Glutamatergic neuron (in vitro differentiated cells): ENCODE data around the gene VIM. TPM values are rescaled to one million over a fixed set of nuclear protein-coding genes. Genes with fewer than 3 reads are reported as not detected.
"Not testable (repeated sequence)": the region's sequence is repeated elsewhere in the genome, so short reads cannot be mapped to it uniquely, and the experiment has no call there.

Experiments used
- DNase-seq: peaks from one replicate; pipeline ENCODE4 v3.0.0; 2022
- H3K27ac Mint-ChIP-seq: one replicate; pipeline ENCODE4 v1.8.0; 2020; ENCODE audit warnings: mild to moderate bottlenecking, mixed read lengths, inconsistent platforms; ENCODE audit not compliant: unreplicated experiment
- H3K27me3 Mint-ChIP-seq: one replicate; pipeline ENCODE4 v1.8.0; 2020; ENCODE audit warnings: mild to moderate bottlenecking, moderate library complexity, mixed read lengths, inconsistent platforms; ENCODE audit not compliant: unreplicated experiment
- H3K36me3 Mint-ChIP-seq: one replicate; pipeline ENCODE4 v1.8.0; 2020; ENCODE audit warnings: mild to moderate bottlenecking, mixed read lengths, inconsistent platforms; ENCODE audit not compliant: unreplicated experiment
- H3K4me1 Mint-ChIP-seq: one replicate; pipeline ENCODE4 v1.8.0; 2020; ENCODE audit warnings: mild to moderate bottlenecking, low read depth, mixed read lengths, inconsistent platforms; ENCODE audit not compliant: unreplicated experiment
- H3K4me3 Mint-ChIP-seq: one replicate; pipeline ENCODE4 v1.8.0; 2020; ENCODE audit warnings: mild to moderate bottlenecking, mixed read lengths, inconsistent platforms; ENCODE audit not compliant: unreplicated experiment
- H3K9me3 Mint-ChIP-seq: one replicate; pipeline ENCODE4 v1.8.0; 2020; ENCODE audit warnings: mild to moderate bottlenecking, moderate library complexity, mixed read lengths, inconsistent platforms; ENCODE audit not compliant: unreplicated experiment
- total RNA-seq: library from RNA; stranded (reverse); fragmentation: NEBNext Ultra II Directional; extraction: Animal tissue kit (Norgen Biotek cat#: 25700); gene quantifications from one replicate; pipeline ENCODE4 v1.2.1, GENCODE V29; 2021; ENCODE audit not compliant: unreplicated experiment
- TF ChIP-seq, protein P1 (sequence below): fragments of 200-600 bp; sonication (generic); IDR thresholded peaks from one replicate; pipeline ENCODE4 v1.5.0; 2021; ENCODE audit not compliant: partially characterized antibody, unreplicated experiment

Gene VIM
- total RNA-seq, 1 donor from 2014 or later, result 106 TPM

- no peak for DNase-seq
- H3K27ac Mint-ChIP-seq, result no peak overlapping the region
- no peaks in the 10 kb centered on the region for H3K9me3 Mint-ChIP-seq
- H3K4me1 Mint-ChIP-seq, result no peaks in the 10 kb centered on the region
- H3K36me3 Mint-ChIP-seq, result peaks cover 3% of the 10 kb centered on the region
- H3K4me3 Mint-ChIP-seq, result no peak overlapping the region
- no peaks in the 10 kb centered on the region for H3K27me3 Mint-ChIP-seq
- TF ChIP-seq, protein P1, sequence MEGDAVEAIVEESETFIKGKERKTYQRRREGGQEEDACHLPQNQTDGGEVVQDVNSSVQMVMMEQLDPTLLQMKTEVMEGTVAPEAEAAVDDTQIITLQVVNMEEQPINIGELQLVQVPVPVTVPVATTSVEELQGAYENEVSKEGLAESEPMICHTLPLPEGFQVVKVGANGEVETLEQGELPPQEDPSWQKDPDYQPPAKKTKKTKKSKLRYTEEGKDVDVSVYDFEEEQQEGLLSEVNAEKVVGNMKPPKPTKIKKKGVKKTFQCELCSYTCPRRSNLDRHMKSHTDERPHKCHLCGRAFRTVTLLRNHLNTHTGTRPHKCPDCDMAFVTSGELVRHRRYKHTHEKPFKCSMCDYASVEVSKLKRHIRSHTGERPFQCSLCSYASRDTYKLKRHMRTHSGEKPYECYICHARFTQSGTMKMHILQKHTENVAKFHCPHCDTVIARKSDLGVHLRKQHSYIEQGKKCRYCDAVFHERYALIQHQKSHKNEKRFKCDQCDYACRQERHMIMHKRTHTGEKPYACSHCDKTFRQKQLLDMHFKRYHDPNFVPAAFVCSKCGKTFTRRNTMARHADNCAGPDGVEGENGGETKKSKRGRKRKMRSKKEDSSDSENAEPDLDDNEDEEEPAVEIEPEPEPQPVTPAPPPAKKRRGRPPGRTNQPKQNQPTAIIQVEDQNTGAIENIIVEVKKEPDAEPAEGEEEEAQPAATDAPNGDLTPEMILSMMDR, result peak; percentile 8
Measured at GRCh38 chr10:17249820-17250219, 21.8 kb downstream of the VIM start.

- TF ChIP-seq, protein P1, result no peak
- Mint-ChIP-seq H3K27ac (no peak overlapping the region), H3K4me3 (no peak overlapping the region), H3K27me3 (no peaks in the 10 kb centered on the region), H3K36me3 (peaks cover 3% of the 10 kb centered on the region), H3K9me3 (no peaks in the 10 kb centered on the region), H3K4me1 (no peaks in the 10 kb centered on the region)
- DNase-seq, result no peak
Measured at GRCh38 chr10:17250736-17251135, 22.7 kb downstream of the VIM start.

DNA sequence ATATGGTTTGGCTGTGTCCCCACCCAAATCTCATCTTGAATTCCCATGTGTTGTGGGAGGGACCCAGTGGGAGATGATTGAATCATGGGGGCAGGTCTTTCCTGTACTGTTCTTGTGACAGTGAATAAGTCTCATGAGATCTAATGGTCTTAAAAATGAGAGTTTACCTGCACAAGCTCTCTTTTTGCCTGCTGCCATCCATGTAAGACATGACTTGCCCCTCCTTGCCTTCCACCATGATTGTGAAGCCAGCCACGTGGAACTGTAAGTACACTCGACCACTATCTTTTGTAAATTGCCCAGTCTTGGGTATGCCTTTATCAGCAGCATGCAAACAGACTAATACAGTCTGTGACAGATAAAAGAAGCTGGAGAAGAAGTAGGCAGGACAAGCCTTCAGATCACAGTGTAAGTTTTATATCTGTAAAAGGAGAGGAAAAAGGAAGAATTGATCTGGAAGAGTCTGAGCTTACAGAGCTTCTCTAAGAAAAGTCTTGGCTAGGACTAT, 26.6 kb downstream of the VIM start:
- not testable (repeated sequence) for H3K27ac Mint-ChIP-seq, H3K27me3 Mint-ChIP-seq, H3K4me1 Mint-ChIP-seq, H3K9me3 Mint-ChIP-seq, H3K4me3 Mint-ChIP-seq, H3K36me3 Mint-ChIP-seq, DNase-seq

DNA sequence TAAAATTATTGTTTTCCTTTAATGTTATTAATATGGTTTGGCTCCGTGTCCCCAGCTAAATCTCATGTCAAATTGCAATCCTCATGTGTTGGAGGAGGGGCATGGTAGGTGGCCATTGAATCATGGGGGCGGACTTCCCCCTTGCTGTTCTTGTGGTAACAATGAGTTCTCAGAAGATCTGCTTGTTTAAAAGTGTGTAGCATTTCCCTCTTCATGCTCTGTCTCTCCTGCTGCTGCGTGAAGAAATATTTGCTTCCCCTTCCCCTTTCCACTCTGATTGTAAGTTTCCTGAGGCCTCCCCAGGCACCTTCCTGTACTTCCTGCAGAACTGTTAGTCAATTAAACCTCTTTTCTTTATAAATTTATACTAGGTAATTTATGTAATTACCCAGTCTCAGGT, 27.5 kb downstream of the VIM start:
- TF ChIP-seq, protein P1, result no peak
- H3K9me3 Mint-ChIP-seq, result no peaks in the 10 kb centered on the region
- no peak overlapping the region for H3K4me3 Mint-ChIP-seq
- no peak overlapping the region for H3K27ac Mint-ChIP-seq
- no peak for DNase-seq
- no peaks in the 10 kb centered on the region for H3K27me3 Mint-ChIP-seq
- peaks cover 3% of the 10 kb centered on the region for H3K36me3 Mint-ChIP-seq
- H3K4me1 Mint-ChIP-seq, result no peaks in the 10 kb centered on the region

DNA sequence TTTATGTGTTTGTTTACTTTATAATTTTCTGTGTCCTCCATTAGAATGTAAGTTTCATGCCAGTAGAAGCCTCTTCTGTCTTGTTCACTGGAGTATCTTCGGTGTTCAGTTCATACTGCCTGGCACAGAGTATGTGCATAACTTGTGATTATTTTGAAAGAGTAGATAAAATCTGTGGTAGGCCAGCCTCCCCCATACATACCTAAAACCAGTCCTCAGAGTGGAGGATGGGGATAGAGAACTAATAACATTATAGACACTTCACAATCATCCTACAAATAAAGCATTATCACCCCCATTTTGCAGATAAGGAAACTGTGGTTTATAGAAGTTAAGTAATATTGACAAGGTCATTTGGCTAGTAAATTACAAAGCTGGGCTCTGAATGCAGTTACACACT, 28.0 kb downstream of the VIM start:
- TF ChIP-seq, protein P1, result no peak
- Mint-ChIP-seq H3K4me3 (no peak overlapping the region), H3K27me3 (no peaks in the 10 kb centered on the region), H3K9me3 (no peaks in the 10 kb centered on the region), H3K36me3 (peaks cover 3% of the 10 kb centered on the region), H3K4me1 (no peaks in the 10 kb centered on the region), H3K27ac (no peak overlapping the region)
- DNase-seq, result no peak
